Peyer's patch (tissue), 4 donors: ENCODE measurements around the gene CYP2D6. TPM values are rescaled to one million over a fixed set of nuclear protein-coding genes. Genes with fewer than 3 reads are reported as not detected.

Experiments used
- DNase-seq, 3 donors: peaks; one replicate each; pipeline ENCODE4 v3.0.0-alpha.2; 2017 to 2019
- H3K27ac ChIP-seq, 4 donors: fragments of 200-600 bp; sonication (generic); one replicate each; pipeline ENCODE4 v1.5.1; 2016 to 2019
- H3K27me3 ChIP-seq, 2 donors: fragments of 200-600 bp; sonication (generic); one replicate each; pipeline ENCODE4 v1.5.1; 2019
- H3K36me3 ChIP-seq, 3 donors: fragments of 200-600 bp; sonication (generic); one replicate each; pipeline ENCODE4 v1.5.1; 2016 to 2019
- H3K4me1 ChIP-seq, 4 donors: fragments of 200-600 bp; sonication (generic); one replicate each; pipeline ENCODE4 v1.5.1; 2016 to 2019
- H3K4me3 ChIP-seq, 4 donors: fragments of 200-600 bp; sonication (generic); 1 replicate in 3 of 4; 2 replicates in 1 of 4; pipeline ENCODE4 v1.5.1; 2016 to 2019; ENCODE audit warnings: mild to moderate bottlenecking in 1 of 4
- H3K9me3 ChIP-seq, 4 donors: fragments of 200-600 bp; sonication (generic); one replicate each; pipeline ENCODE4 v1.5.1; 2016 to 2019; ENCODE audit warnings: mild to moderate bottlenecking in 1 of 4
- CTCF ChIP-seq, 6 experiments: fragments of 450-650 bp in 4 of 6; fragments of 200-600 bp in 2 of 6; sonication (generic) in 1 of 6; IDR thresholded peaks; one replicate each; pipeline ENCODE4 v1.5.1; 2017 to 2019; ENCODE audit warnings: antibody characterized with exemption in 6 of 6, mild to moderate bottlenecking in 3 of 6, moderate library complexity in 1 of 6
- POLR2A ChIP-seq, 2 donors: fragments of 450-650 bp; IDR thresholded peaks; one replicate each; pipeline ENCODE4 v1.5.1; 2017; ENCODE audit warnings: antibody characterized with exemption in 2 of 2, mild to moderate bottlenecking in 2 of 2, moderate library complexity in 2 of 2
- total RNA-seq, 4 donors: library from RNA; depleted of rRNA; stranded (reverse); fragments of >200 nt; gene quantifications; one replicate each; pipeline ENCODE4 v1.1.0, GENCODE V29; 2016

The CYP2D6 gene
- total RNA-seq, 4 donors from 2014 or later = 18.2 to 329 (median 117) TPM

- Histone ChIP-seq H3K9me3 (no peaks in the 10 kb centered on the region), H3K4me3 (no peak overlapping the region), H3K27ac (no peak overlapping the region), H3K27me3 (no peaks in the 10 kb centered on the region), H3K4me1 (peaks cover 0 to 11% (median 0%) of the 10 kb centered on the region in 4 donors), H3K36me3 (peaks cover 0 to 28% (median 0%) of the 10 kb centered on the region in 3 donors)
- no peak for DNase-seq
- TF ChIP-seq CTCF (IDR thresholded peaks at IDR 0.05) (no peak), POLR2A (IDR thresholded peaks at IDR 0.05) (no peak)
Observed at GRCh38 chr22:42162728-42163489, 32.3 kb upstream of the CYP2D6 start.

- Histone ChIP-seq H3K27ac (peak overlapping the region in 3 of 4 donors; percentile 22 to 73 (median 29)), H3K36me3 (peaks cover 0 to 18% (median 0%) of the 10 kb centered on the region in 3 donors), H3K9me3 (no peaks in the 10 kb centered on the region), H3K4me1 (peaks cover 0 to 11% (median 0%) of the 10 kb centered on the region in 4 donors), H3K27me3 (no peaks in the 10 kb centered on the region), H3K4me3 (no peak overlapping the region)
- DNase-seq = peak in 1 of 3 donors; percentile 79
- no peak for TF ChIP-seq CTCF (IDR thresholded peaks at IDR 0.05)
- no peak for TF ChIP-seq POLR2A (IDR thresholded peaks at IDR 0.05)
Observed at GRCh38 chr22:42160830-42161696, 30.5 kb upstream of the CYP2D6 start.

GRCh38 chr22:42160251-42160650 lies 29.6 kb upstream of the CYP2D6 start:
- H3K4me1 ChIP-seq = peaks cover 0 to 11% (median 0%) of the 10 kb centered on the region in 4 donors
- no peaks in the 10 kb centered on the region for H3K27me3 ChIP-seq
- TF ChIP-seq CTCF (IDR thresholded peaks at IDR 0.05) = no peak
- TF ChIP-seq POLR2A (IDR thresholded peaks at IDR 0.05) = no peak
- no peak overlapping the region for H3K4me3 ChIP-seq
- H3K9me3 ChIP-seq = no peaks in the 10 kb centered on the region
- no peak overlapping the region for H3K27ac ChIP-seq
- DNase-seq = no peak
- peaks cover 0 to 16% (median 0%) of the 10 kb centered on the region in 3 donors for H3K36me3 ChIP-seq

- Histone ChIP-seq H3K27ac (no peak overlapping the region), H3K4me1 (peaks cover 0 to 11% (median 0%) of the 10 kb centered on the region in 4 donors), H3K27me3 (no peaks in the 10 kb centered on the region), H3K36me3 (peaks cover 0 to 21% (median 0%) of the 10 kb centered on the region in 3 donors), H3K9me3 (no peaks in the 10 kb centered on the region), H3K4me3 (no peak overlapping the region)
- no peak for DNase-seq
- no peak for TF ChIP-seq CTCF (IDR thresholded peaks at IDR 0.05)
- TF ChIP-seq POLR2A (IDR thresholded peaks at IDR 0.05) = no peak
Observed at GRCh38 chr22:42158456-42159132, 28.0 kb upstream of the CYP2D6 start.

GRCh38 chr22:42156598-42156997 lies 26.0 kb upstream of the CYP2D6 start:
- H3K4me3 ChIP-seq = no peak overlapping the region
- TF ChIP-seq CTCF (IDR thresholded peaks at IDR 0.05) = no peak
- TF ChIP-seq POLR2A (IDR thresholded peaks at IDR 0.05) = no peak
- H3K27ac ChIP-seq = no peak overlapping the region
- DNase-seq = no peak
- H3K36me3 ChIP-seq = peaks cover 0 to 14% (median 0%) of the 10 kb centered on the region in 3 donors
- peaks cover 0 to 10% (median 0%) of the 10 kb centered on the region in 4 donors for H3K4me1 ChIP-seq
- H3K27me3 ChIP-seq = no peaks in the 10 kb centered on the region
- no peaks in the 10 kb centered on the region for H3K9me3 ChIP-seq
